BE2C (cell line): ENCODE results near the gene CHRM4.
A peak's percentile ranks its signal among the peaks of the same experiment; 100 is the strongest.

ENCODE experiments used
- DNase-seq: peaks from one replicate; pipeline ENCODE4 v3.0.0-alpha.2; 2020
- H3K27me3 ChIP-seq: fragments of 250-450 bp; sonication (Bioruptor Pico); 2 replicates; pipeline ENCODE4 v1.5.1; 2020; ENCODE audit warnings: mild to moderate bottlenecking
- H3K36me3 ChIP-seq: fragments of 250-450 bp; sonication (Bioruptor Pico); 2 replicates; pipeline ENCODE4 v1.5.1; 2020; ENCODE audit warnings: mild to moderate bottlenecking
- H3K4me1 ChIP-seq: fragments of 250-450 bp; sonication (Bioruptor Pico); 2 replicates; pipeline ENCODE4 v1.5.1; 2020
- H3K4me3 ChIP-seq: 2 replicates; pipeline ENCODE4 v1.5.1; 2011; ENCODE audit warnings: low read depth, low read length
- H3K9me3 ChIP-seq: fragments of 250-450 bp; sonication (Bioruptor Pico); 2 replicates; pipeline ENCODE4 v1.5.1; 2020
- CTCF ChIP-seq: IDR thresholded peaks from 2 replicates; pipeline ENCODE4 v1.5.1; 2012; ENCODE audit warnings: mild to moderate bottlenecking, low read depth, low read length

CHRM4 gene

GRCh38 chr11:46338636-46338987 lies 53.0 kb downstream of the CHRM4 start:
- H3K27me3 ChIP-seq = peaks cover 7% of the 10 kb centered on the region
- no peaks in the 10 kb centered on the region for H3K36me3 ChIP-seq
- no peak for TF ChIP-seq CTCF
- no peaks in the 10 kb centered on the region for H3K9me3 ChIP-seq
- no peak for DNase-seq
- no peaks in the 10 kb centered on the region for H3K4me1 ChIP-seq
- peak overlapping the region; percentile 26; the same call in 1 of the 2 replicates for H3K4me3 ChIP-seq

GRCh38 chr11:46337626-46338345 lies 53.8 kb downstream of the CHRM4 start:
- H3K4me3 ChIP-seq = no peak overlapping the region
- H3K27me3 ChIP-seq = peaks cover 15% of the 10 kb centered on the region
- DNase-seq = no peak
- H3K36me3 ChIP-seq = no peaks in the 10 kb centered on the region
- no peaks in the 10 kb centered on the region for H3K4me1 ChIP-seq
- no peaks in the 10 kb centered on the region for H3K9me3 ChIP-seq
- TF ChIP-seq CTCF = no peak

- no peak overlapping the region for H3K4me3 ChIP-seq
- H3K36me3 ChIP-seq = no peaks in the 10 kb centered on the region
- H3K9me3 ChIP-seq = no peaks in the 10 kb centered on the region
- peaks cover 25% of the 10 kb centered on the region for H3K27me3 ChIP-seq
- DNase-seq = no peak
- no peaks in the 10 kb centered on the region for H3K4me1 ChIP-seq
- no peak for TF ChIP-seq CTCF
These were observed 54.9 kb downstream of the CHRM4 start for GRCh38 chr11:46336563-46337180.

GRCh38 chr11:46335890-46336562 lies 55.5 kb downstream of the CHRM4 start:
- H3K4me1 ChIP-seq = no peaks in the 10 kb centered on the region
- no peak overlapping the region for H3K4me3 ChIP-seq
- H3K9me3 ChIP-seq = no peaks in the 10 kb centered on the region
- H3K36me3 ChIP-seq = no peaks in the 10 kb centered on the region
- no peak for DNase-seq
- TF ChIP-seq CTCF = no peak
- peaks cover 25% of the 10 kb centered on the region for H3K27me3 ChIP-seq

- no peak for TF ChIP-seq CTCF
- Histone ChIP-seq H3K4me1 (no peaks in the 10 kb centered on the region), H3K36me3 (no peaks in the 10 kb centered on the region), H3K9me3 (no peaks in the 10 kb centered on the region), H3K4me3 (no peak overlapping the region), H3K27me3 (peaks cover 25% of the 10 kb centered on the region)
- no peak for DNase-seq
These were observed 56.3 kb downstream of the CHRM4 start for GRCh38 chr11:46335271-46335670.

GRCh38 chr11:46334211-46334610 lies 57.4 kb downstream of the CHRM4 start:
- no peak overlapping the region for H3K4me3 ChIP-seq
- no peak for DNase-seq
- no peaks in the 10 kb centered on the region for H3K4me1 ChIP-seq
- H3K36me3 ChIP-seq = no peaks in the 10 kb centered on the region
- peaks cover 25% of the 10 kb centered on the region for H3K27me3 ChIP-seq
- no peaks in the 10 kb centered on the region for H3K9me3 ChIP-seq
- no peak for TF ChIP-seq CTCF
